Esophagus (tissue), 2 donors: ENCODE results near the gene LIFR. TPM values are rescaled to one million over a fixed set of nuclear protein-coding genes. Genes with fewer than 3 reads are reported as not detected.

Experiments used
- H3K27ac ChIP-seq, 2 donors: one replicate each; pipeline ENCODE4 v1.5.1; 2013; ENCODE audit warnings: low read depth in 2 of 2, mild to moderate bottlenecking in 2 of 2, inconsistent platforms in 1 of 2, low read length in 1 of 2, moderate library complexity in 1 of 2
- H3K27me3 ChIP-seq, 2 donors: one replicate each; pipeline ENCODE4 v1.6.1; 2013; ENCODE audit warnings: low read length in 2 of 2, control low read depth in 1 of 2, mild to moderate bottlenecking in 1 of 2; ENCODE audit not compliant: insufficient read depth in 2 of 2, control insufficient read depth in 1 of 2
- H3K36me3 ChIP-seq, 2 donors: one replicate each; pipeline ENCODE4 v1.6.1; 2013; ENCODE audit warnings: low read length in 1 of 2; ENCODE audit not compliant: control insufficient read depth in 2 of 2, insufficient read depth in 2 of 2
- H3K4me1 ChIP-seq, 2 donors: one replicate each; pipeline ENCODE4 v1.6.1; 2013; ENCODE audit warnings: low read length in 1 of 2; ENCODE audit not compliant: control insufficient read depth in 2 of 2, insufficient read depth in 2 of 2
- H3K4me3 ChIP-seq, 2 donors: one replicate each; pipeline ENCODE4 v1.5.1; 2013; ENCODE audit warnings: low read length in 2 of 2, mild to moderate bottlenecking in 2 of 2, low read depth in 1 of 2, moderate library complexity in 1 of 2
- H3K9me3 ChIP-seq, 2 donors: one replicate each; pipeline ENCODE4 v1.6.1; 2013; ENCODE audit warnings: mild to moderate bottlenecking in 2 of 2, low read depth in 1 of 2, low read length in 1 of 2, moderate library complexity in 1 of 2; ENCODE audit not compliant: control insufficient read depth in 2 of 2, insufficient read depth in 1 of 2
- WGBS, 2 donors: extraction: QIAGEN DNeasy Blood & Tissue Kit; methylation state at CpG; one replicate each; pipeline ENCODE4 v1.1.7; 2013; 5-methylcytosine and 5-hydroxymethylcytosine counted together
- polyA plus RNA-seq, 2 donors: library from polyadenylated mRNA; stranded (reverse); fragments of 200-250 nt; gene quantifications; one replicate each; pipeline ENCODE4 v1.2.3, GENCODE V29; 2013
- donor health status: healthy with polysubstance abuse.
- donor health status: Bipolar disorder and iron deficiency.

The LIFR gene
- polyA plus RNA-seq, 2 donors: 2.0 to 3.5 TPM

DNA sequence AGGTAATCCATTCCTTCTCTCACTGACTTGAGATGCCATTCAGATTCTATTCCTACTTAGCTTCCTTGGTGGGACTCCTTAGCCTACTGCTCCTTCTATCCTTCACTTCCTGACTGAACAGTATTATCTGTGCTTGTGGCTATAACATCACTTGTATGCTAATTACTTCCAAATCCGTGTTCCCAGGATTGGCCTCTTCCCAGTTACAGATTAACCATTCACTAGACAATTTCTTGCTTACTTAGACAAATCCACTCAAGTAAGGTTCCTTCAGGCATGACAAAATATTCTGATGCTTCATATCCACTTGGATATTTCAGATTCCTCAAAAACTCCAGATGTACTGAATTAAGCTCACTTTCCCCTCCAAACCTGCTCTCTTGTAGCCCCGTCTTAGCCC is 18.3 kb downstream of the LIFR start:
- Histone ChIP-seq H3K27me3 (no peaks in the 10 kb centered on the region), H3K4me1 (no peaks in the 10 kb centered on the region), H3K9me3 (no peaks in the 10 kb centered on the region), H3K4me3 (no peak overlapping the region), H3K27ac (no peak overlapping the region), H3K36me3 (no peaks in the 10 kb centered on the region)
- WGBS, 2 donors: 50 to 58% methylated on average over 2 of the region's 2 CpGs

DNA sequence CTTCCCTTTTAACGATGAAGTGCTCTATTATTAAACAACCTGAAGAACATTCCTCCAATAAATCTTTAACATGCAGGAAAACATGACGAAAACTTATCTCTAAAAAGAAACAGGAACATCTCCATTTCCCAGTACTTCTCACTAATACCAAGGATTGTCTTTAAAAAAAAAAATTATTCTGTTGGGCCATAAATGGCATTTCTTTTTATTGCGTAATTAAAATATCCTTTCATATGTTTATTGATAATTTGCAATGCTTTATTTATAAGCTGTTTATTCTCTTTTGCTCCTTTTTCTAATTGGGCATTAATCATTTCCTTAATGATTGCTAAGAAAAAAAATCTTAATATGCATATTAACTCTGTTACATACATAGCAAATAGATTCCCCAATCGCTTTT is 18.9 kb downstream of the LIFR start:
- no peaks in the 10 kb centered on the region for H3K9me3 ChIP-seq
- no peak overlapping the region for H3K4me3 ChIP-seq
- no peaks in the 10 kb centered on the region for H3K27me3 ChIP-seq
- H3K36me3 ChIP-seq: no peaks in the 10 kb centered on the region
- no peak overlapping the region for H3K27ac ChIP-seq
- H3K4me1 ChIP-seq: no peaks in the 10 kb centered on the region
- WGBS, 2 donors: 79 to 84% methylated on average over 4 of the region's 4 CpGs

DNA sequence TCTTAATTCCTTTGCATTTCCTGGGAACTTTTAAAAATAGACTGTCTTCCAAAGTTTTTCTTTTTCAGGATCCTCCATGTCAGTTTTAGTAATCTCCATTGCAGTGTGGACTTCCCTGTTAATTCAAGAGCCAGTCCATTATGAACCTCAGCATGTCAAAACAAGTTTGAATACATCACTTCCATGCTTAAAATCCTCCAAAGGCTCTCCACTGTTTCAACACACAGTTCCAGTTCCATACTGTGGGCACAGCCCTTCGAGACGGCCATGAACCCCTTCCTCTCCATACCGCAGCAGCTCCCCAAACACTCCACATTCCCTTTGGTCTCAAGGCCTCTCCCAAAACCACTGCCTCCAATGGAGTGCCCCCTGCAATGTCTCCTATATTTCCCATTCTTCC is 19.5 kb downstream of the LIFR start:
- Histone ChIP-seq H3K9me3 (no peaks in the 10 kb centered on the region), H3K36me3 (no peaks in the 10 kb centered on the region), H3K4me3 (no peak overlapping the region), H3K27ac (no peak overlapping the region), H3K27me3 (no peaks in the 10 kb centered on the region), H3K4me1 (peaks cover 0 to 2% of the 10 kb centered on the region in 2 donors)
- 71 to 79% methylated on average over 3 of the region's 3 CpGs for WGBS, 2 donors

DNA sequence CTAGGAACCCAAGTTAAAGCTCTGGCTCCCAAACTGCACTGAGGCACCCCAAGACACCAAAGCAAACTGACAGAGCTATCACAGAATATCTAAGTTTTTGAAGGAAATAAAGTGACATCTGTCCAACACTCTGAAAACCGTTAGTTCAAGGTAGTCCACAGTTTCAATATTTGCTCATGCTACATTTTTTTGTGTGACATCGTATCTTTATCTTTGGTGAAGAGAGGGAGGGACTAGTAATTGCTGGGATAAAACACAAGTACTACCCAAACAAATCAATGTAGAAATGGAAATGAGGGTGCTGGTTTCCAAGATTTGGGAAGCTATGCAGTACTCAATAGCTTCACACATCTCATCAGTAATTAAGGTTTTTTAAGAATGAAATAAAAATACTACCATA is 20.6 kb downstream of the LIFR start:
- H3K27ac ChIP-seq: no peak overlapping the region

DNA sequence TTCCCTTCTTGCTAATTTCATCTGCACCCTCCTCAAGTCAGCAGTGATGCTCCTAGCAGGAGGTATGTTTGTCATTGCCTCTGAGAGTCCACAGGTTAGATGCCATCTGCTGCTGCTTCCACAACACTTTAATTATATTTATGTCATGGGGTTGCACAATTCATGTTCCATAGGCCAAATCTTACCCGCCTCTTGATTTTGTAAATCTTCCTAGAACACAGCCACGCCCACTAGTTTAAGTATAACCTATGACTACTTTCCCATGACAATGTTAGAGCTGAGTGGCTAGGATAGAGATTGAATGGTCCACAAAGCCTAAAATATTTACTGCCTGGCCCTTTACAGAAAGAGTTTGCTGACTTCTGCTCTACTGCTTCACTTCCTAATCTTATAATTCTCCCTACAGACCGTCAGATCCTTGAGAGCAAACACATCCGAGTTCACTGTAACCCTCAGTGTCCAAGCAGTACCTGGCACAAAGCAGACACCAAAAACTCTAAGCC is 21.1 kb downstream of the LIFR start:
- Histone ChIP-seq H3K36me3 (no peaks in the 10 kb centered on the region), H3K9me3 (no peaks in the 10 kb centered on the region), H3K4me3 (no peak overlapping the region), H3K4me1 (peaks cover 0 to 2% of the 10 kb centered on the region in 2 donors), H3K27me3 (no peaks in the 10 kb centered on the region), H3K27ac (no peak overlapping the region)
- WGBS, 2 donors: 65 to 72% methylated on average over 4 of the region's 4 CpGs

More for the DNA sequence above, 20.6 kb downstream of the LIFR start:
- H3K9me3 ChIP-seq: no peaks in the 10 kb centered on the region
- H3K4me1 ChIP-seq: peaks cover 0 to 2% of the 10 kb centered on the region in 2 donors
- no peak overlapping the region for H3K4me3 ChIP-seq
- no peaks in the 10 kb centered on the region for H3K36me3 ChIP-seq
- 74 to 87% methylated on average over 2 of the region's 2 CpGs for WGBS, 2 donors
- H3K27me3 ChIP-seq: no peaks in the 10 kb centered on the region

DNA sequence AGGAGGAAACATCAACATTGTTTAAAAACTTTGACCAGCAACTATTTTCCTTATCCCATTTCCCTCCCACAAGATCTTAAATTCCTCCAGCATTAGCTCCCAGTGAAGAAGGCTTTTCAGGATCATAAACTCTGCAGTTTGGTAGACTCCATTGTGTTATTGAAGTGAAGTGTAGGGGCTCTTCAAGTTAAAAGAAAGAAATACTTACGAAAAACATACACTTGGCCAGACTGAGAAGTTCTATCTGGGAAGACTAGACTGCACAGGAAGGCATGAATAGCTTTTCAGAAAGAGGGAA is 22.3 kb downstream of the LIFR start:
- no peaks in the 10 kb centered on the region for H3K27me3 ChIP-seq
- H3K9me3 ChIP-seq: no peaks in the 10 kb centered on the region
- no peaks in the 10 kb centered on the region for H3K36me3 ChIP-seq
- no peak overlapping the region for H3K27ac ChIP-seq
- H3K4me3 ChIP-seq: no peak overlapping the region
- peaks cover 0 to 2% of the 10 kb centered on the region in 2 donors for H3K4me1 ChIP-seq
- 80 to 88% methylated on average over 1 of the region's 1 CpG for WGBS, 2 donors

DNA sequence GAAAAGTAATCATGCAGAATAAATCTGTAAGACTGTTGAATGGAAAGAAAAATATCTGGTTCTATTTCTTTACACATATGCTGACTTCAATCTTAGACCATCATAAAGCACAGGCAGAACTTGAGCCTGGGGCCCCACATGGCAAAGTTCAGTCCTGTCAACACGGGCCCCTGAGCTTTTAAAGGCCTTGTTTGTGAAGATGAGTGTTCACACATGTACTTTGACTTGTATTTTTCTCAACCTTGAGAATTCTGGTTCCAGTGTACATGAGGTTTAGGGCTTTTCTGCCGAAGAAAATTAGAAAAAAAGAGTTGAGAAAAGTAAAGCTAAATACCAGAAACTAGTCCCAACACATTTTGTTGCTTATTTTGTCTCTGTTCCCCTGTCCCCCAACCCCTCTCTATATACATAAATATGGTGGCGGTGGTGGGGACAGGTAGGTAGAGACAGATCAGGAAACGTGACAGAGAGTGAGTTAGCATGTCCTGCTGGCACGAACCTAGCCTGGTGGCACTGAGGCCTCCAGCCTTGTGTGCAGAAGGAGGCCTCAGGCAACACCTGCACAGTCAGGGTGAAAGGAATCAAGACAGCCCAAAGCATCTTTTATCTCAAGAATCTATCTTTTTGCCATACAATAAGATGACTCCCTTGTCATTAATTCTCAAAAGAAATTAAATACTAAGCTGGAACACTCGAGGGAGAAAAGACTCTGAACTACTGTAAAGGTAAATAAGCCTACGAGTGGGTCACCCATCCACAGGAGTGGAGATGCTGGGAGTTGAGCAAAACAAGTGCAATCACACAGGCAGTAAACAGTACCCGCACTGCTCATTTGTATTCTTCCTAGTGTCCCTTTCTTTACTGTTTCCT is 22.9 kb downstream of the LIFR start:
- Histone ChIP-seq H3K27me3 (no peaks in the 10 kb centered on the region), H3K4me1 (peaks cover 0 to 2% of the 10 kb centered on the region in 2 donors), H3K27ac (no peak overlapping the region), H3K36me3 (no peaks in the 10 kb centered on the region), H3K9me3 (no peaks in the 10 kb centered on the region), H3K4me3 (no peak overlapping the region)
- 68 to 71% methylated on average over 8 of the region's 8 CpGs for WGBS, 2 donors

DNA sequence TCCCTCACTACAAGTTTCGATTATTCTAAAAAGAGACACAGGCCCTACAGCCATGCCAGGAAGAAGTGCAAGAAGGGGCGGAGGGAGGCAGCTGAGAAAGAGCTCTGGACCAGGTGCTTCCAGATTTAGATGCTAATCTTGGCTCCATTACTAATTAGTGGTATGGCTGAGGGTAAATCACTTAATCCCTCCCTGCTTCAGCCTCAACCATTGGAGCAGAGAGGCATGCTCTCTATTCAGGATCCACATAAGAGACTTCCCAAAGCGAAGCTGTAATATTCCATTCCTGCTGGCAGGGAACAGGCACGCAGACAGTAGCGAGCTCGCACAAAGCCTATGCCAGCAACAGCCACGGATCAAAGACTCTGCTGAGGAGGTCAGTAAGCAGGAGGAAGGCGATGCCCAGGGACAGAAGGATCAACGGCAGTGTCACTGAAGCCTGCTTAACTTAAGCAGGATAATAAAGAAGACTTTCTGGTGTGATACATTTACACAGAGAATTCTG is 24.2 kb downstream of the LIFR start:
- Histone ChIP-seq H3K27me3 (no peaks in the 10 kb centered on the region), H3K9me3 (no peaks in the 10 kb centered on the region), H3K27ac (no peak overlapping the region), H3K4me1 (peaks cover 0 to 2% of the 10 kb centered on the region in 2 donors), H3K4me3 (no peak overlapping the region), H3K36me3 (no peaks in the 10 kb centered on the region)
- 77 to 78% methylated on average over 9 of the region's 9 CpGs for WGBS, 2 donors

DNA sequence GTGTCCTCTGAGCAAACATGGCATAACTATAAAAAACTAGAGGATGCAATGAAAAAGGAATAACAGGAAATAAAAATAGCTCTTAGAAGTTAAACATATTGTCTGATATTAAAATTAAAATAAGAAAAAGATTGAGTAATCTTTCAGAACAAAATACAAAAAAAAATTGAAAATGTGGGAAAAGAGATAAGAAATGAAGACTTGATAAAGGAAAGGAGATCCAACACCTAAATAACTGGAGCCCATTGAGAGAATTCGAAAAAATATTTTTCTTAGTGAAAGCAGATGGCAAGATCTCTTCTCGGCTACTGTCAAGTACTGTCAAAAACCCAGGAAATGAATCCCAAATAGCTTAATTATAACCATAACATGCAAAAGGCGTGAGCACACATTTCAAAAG is 24.9 kb downstream of the LIFR start:
- no peak overlapping the region for H3K27ac ChIP-seq
- H3K4me3 ChIP-seq: no peak overlapping the region
- 75 to 89% methylated on average over 3 of the region's 3 CpGs for WGBS, 2 donors
- H3K4me1 ChIP-seq: peaks cover 0 to 2% of the 10 kb centered on the region in 2 donors
- H3K27me3 ChIP-seq: no peaks in the 10 kb centered on the region
- no peaks in the 10 kb centered on the region for H3K9me3 ChIP-seq
- no peaks in the 10 kb centered on the region for H3K36me3 ChIP-seq
